COLO668 (cell line): ENCODE results near the gene TBC1D17.

Experiments
- DNase-seq: peaks from one replicate; lab custom pipeline; 2025; ENCODE audit not compliant: unreplicated experiment; lab: John Stamatoyannopoulos, UW

The TBC1D17 gene

DNA sequence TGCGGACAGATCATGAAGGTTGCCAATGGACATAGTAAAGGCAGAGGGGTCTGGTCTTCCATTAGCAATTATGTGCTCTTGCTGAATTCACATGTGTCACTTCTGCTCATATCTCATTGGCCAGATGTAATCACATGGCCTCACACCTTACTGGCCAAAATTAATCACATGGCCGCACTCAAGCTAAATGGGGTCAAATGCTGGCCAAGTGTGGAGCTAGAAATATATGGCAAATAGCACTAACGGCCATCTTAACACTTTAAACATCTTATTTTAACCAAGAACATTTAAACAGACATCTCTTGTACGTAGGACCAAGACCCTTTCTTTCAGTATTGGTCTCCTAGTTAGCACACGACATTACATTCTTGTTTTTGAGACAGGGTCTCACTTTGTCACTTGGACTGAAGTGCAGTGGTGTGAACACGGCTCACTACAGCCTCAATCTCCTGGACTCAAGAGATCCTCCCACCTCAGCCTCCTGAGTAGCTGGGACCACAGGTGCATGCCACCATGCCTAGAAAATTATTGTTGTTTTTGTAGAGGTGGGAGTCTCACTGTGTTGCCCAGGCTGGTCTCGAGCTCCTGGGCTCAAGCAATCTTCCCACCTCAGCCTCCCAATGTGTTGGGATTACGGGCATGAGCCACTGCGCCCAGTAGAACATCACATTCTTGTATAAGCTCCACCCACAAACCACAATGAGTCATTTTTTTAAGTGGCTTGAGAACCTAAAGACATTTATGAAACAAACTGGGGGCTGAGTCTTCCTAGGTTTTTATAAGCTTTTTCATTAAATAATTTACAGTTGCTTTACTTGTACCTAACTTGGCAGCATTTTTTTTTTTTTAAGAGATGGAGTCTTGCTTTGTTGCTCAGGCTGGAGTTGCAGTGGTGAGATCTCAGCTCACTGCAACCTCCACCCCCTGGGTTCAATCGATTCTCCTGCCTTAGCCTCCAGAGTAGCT lies 29.5 kb upstream of the TBC1D17 start:
- peak; percentile 20 for DNase-seq

DNA sequence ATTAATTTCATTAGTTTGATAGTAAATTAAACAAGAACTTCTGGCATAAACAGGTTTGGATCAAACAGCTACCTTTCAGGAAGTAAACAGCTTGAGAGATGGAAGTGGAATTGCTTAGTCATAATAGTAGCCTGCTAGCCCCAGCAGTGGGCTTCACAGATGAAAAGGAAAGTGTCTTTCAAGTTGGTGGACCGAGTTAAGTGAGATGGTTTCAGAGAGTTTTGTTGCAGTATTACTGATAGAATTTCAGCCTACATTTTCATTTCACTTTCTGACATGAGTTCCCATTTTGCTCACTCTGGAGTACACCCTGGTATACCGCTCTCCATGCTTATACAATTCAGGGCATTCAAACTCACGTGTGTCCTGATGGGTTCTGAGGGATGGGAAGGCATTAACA lies 28.6 kb upstream of the TBC1D17 start:
- no peak for DNase-seq

DNA sequence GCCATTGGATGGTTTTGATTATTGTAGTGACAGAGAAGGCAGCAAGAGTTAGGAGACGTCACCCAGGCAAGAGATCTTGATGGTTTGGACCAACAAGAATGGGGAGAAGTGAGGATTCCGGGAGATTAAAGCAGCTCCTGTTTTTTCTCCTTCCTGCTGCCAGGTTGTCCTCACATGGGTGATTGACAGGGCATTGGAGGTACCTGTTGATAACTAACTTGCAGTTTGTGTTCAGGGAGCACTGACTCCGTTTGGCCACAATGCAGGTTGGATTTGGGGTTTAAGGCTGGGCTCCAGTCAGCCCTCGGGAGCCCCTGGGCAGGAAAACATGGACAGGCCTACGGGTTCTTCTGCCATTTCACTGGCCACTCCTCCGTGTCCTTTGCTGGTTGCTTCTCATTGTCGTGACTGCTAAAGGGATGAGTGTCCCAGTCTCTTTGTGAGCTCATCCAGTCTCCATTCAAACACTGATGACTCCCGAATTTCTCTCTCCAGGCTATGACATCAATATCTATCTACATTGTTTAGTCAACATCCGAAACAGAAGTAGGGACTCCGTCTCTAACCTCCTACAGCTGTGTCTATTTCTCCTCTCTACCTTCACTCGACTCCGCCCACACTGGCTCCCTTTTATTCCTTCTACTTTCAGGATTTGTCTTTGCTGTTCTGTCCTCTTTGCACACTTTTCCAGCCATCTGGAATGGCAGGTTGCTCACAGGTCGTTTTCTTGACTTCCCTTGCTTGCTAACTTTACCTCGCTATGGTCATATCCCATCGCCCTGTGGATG lies 27.9 kb upstream of the TBC1D17 start:
- DNase-seq = no peak

DNA sequence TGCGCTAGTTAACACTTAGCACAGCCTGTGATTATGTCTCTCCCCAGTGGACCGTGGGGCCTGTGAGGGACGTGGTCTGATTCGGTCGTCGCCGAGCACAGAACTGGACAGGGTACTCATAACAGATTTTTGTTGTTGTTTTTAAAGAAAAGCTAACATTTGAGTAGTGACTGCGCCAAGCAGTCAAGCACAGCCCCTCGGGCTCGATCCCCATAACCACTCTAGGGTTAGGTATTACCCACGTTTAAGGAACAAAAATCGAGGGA lies 27.3 kb upstream of the TBC1D17 start:
- DNase-seq = no peak

DNA sequence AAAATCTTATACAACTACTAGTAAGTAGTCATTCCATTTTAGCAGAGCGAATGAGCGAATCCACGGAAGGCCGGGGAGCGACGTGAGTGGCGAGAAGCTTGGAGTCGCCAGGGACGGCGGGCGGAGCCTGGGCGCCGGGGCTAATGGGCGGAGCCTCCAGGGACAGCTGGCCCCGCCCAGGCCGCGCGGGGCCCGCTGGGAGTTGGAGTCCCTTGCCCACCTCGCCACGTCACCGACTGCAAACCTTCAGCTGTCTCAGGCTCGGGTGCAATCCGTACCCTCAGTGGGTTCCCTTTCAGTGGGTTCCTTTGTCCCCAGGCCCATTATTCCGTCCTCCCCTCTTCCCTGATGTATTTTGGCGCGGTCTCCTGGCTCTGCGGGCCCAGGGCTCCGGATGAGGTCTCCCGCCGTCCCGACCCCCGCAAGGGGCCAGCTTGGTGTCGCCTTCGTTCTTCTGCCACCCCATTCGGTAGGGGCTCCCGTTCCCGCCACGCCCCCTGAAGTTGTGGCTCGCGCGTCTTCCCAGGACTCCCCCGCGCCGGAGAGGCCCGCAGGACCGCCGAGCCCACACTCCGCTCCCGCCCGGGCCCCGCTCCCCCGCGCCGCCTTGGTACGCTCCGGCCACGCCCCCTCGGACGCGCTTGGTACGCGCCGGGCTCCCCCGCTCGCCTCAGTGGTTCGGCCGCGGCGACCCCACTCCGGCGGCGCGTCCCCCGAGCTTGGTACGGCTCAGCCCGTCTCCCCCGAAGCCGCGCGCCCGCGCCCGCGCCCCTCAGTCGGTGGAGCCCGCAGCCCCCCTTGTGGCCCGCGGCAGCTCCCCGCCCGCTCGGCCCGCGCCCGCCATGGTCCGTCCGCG lies 26.8 kb upstream of the TBC1D17 start, which contains the start of gene PTOV1:
Gene PTOV1, plus strand, starts transcription at position 673 of the 856 bp plus-strand sequence.
- peak; percentile 94 for DNase-seq

DNA sequence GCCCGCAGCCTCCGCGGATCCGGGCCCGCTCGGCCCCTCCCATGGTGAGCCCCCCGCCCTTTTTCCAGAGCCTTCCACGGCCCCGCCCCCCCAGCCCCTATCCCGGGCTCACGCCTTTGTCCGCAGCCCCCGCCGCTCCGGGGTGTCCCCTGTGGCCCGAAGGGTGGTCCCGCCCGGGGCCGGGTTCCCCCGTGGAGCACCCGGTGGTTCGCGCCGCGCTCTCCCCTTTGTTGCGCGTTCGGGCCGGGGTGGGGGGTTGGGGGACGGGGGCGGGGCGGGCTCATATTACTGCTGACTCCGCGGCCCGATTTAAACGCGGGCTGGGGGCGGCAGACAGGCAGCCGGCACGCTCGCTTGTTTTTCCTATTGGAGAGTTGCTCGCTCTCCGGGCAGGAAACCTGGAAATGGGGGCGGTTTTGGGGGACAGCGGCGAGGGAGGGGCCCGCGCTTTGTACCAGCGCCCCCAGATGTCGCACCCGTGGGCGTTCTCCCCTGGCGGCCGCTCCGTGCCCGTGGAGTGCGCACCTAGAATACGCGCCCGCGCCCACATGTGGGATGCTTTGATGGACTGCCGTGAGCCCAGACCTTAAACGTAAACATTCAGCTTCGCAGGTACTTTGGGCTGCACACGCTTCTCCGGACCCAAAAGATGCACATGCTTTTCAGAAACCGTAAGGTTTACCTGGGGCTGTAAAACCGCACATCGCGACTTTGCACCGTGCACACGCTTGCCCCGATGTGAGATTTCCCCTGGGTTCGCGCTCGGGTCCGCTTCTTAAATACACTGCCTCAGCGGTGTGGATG lies 25.8 kb upstream of the TBC1D17 start:
- DNase-seq = peak; percentile 62

DNA sequence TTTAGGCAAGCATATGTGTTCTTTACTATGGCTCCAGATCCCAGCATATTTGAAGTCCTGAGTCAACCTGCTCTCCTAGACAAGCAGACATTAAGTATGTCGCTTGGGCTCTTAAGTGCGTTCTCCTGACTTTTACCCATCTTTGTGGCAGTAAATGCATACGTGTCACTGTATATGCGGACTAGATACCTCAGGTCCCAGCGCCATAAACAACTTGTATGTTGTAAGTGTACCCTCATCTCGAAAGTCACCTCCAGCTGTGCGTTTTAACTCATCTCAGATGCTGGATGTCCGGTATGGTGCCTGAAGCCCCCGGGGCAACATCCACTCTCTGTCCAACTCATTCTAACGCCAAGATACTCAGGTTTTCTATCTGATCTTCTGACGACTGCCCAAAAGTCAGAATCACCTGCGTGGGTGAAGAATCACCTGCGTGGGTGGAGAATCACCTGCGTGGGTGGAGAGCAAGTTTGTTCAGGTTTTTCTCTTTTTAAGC lies 24.8 kb upstream of the TBC1D17 start:
- no peak for DNase-seq

DNA sequence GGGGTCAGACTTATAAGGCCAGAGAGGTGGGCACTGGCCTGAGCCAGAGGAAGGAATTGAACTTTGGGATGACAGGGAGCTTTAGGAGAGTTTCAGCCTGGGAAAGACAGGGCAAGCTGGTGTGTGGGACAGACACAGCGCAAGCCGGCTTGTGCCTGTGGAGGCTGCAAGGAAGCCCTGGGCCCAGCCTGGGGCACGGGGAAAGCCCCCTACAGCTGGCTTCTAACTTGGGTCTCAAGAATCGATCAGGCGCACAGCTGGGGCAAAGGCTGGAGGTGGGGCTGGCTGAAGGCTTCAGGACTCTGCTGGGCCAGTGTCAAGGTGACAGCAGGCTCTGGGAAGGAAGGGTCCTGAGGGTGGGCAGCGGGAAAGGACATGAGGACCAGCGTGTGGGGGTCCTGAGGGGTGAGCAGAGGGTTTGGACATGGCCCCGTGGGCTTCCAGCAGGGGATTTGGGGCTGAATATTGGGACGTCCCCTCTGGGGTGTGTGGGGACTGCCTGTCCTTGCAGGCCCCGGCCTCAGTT lies 23.6 kb upstream of the TBC1D17 start:
- DNase-seq = no peak

DNA sequence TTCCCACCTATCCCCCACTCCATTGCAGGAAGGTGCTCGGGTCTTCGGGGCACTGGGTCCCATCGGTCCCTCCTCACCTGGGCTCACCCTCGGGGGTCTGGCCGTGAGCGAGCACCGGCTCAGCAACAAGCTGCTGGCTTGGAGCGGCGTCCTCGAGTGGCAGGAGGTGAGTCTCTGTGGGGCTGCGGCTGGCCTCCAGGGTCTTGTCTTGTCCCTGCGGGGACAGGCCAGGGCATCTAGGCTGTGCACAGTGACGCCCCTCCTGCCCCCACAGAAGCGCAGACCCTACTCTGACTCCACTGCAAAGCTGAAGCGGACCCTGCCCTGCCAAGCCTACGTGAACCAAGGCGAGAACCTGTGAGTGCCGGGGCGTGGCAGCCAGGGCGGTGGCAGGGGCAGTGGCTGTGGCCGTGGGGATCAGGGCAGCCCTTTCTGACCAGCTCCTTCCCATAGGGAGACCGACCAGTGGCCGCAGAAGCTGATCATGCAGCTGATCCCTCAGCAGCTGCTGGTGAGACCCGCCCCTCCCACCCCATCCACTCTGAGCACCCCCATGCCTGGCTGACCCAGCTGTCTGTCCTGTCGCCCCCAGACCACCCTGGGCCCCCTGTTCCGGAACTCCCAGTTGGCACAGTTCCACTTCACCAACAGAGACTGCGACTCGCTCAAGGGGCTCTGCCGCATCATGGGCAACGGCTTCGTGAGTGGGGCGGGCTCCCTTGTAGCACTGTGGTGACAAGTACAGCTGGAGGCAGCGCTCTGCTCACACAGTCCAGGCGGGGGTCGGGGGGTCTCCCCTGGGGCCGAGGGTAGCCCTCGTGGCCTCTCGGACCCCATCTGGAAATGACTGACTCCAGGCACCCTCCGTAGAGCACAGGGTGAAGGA lies 22.9 kb upstream of the TBC1D17 start:
- DNase-seq = no peak

DNA sequence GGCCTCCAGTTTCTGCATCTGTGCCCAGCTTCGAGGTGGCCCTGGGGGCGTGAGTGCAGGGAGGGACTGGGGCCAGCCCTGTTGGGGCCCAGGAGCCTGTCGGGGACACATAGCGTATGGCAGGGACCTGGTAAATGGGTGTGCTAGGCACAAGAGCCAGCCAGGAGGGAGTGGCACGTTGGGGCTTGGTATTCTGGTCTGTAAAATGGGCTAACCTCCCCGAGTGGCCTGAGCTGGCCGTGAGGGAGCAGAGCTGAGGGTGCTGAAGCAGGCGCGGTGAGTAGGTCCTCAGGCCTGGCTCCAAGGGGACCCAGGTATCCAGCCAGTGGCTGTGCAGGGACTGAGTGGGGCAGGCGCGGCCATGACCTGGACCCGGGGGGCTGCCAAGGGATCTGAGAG lies 22.2 kb upstream of the TBC1D17 start:
- no peak for DNase-seq

DNA sequence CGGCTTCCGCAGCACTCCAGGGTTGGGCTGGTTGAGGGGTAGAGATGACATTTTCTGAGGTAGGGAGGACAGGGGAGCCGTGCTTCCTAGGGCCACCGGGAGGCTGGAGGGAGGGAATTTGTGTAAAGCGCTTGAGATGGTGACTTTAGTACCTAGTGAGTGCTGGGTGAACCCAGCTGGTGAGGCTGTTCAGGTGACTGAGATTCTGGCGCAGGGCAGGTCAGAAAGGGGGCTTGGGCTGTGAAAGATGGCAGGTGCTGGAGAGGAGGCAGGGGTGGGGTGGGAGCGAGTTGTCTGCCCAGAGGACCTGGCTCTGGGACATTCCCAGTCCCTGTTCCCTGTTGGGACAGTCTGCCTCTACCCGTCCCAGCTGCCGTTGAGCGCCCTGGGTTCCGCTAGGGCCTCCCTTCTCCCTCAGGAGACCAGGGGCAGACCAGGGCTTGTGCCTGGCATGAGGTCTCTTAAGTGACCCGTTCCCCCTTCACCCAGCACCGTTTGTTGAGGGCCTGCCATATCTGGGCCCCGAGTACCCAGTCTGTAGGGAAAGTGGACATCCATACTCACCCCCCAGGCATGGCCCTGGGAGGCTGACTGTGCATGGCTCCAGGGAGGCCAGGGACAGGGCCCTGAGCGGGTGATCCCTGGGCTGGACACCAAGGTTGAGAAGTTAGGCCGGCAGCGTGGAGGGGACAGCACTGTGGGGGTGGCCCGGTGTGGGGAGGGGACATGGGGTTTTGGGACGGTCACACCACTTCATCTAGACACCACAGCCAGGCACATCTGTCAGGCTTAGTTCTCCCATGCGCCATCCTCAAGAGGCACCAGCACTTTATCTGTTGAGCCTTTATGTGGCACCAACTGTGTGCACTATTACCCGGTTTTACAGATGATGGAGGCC lies 21.6 kb upstream of the TBC1D17 start:
- DNase-seq = no peak

DNA sequence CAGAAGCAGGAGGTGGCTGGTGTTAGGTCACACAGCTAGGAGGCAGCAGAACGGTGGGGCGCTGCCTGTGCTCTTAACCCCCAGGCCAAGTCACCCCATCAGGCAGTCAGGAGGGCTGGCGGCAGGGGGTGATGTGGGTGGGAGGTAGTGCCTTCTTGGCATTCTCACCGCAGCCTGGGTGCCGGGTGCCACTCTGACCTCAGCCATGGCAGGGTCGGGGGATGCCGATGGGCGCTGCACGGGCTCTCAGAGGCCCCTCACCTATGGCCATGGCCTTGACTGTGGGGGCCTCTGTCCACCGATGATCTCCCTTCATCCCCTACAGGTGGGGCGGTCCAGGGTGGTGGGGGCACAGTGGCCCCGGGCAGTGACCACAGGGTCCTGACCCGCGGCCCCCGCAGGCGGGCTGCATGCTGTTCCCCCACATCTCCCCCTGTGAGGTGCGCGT lies 20.9 kb upstream of the TBC1D17 start:
- DNase-seq = no peak

DNA sequence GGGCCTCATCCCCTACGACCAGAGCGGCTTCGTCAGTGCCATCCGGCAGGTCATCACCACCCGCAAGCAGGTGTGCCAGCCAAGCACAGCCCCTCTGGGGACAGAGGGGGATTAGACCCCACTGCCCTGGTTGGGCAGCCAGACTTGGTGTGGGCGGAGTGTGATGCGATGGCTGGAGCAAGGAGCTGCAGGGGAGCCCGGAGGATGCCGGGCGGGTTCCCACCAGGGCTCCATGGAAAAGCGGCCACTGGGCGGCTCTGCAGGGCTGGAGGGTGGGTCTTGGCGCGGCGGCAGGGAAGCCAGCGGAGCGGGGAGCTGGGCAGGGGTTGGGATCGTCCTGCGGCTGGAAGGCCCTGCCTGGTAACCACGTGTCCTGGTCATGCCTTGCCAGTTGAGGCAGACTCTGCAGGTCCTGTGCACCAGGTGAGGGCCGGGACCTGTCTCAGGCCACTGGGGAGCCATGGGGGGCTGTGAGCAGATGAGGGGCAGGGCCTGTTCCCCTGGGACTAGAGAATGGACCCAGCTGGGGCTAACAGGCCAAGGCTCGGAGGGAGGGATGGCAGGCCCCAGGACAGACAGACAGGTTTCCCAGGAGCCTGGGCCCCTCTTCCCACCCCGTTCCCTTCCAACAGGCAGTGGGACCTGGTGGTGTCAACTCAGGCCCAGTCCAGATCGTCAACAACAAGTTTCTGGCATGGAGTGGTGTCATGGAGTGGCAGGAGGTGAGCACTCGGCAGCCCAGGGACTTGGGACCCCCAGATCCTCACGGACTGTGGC lies 20.3 kb upstream of the TBC1D17 start:
- no peak for DNase-seq

DNA sequence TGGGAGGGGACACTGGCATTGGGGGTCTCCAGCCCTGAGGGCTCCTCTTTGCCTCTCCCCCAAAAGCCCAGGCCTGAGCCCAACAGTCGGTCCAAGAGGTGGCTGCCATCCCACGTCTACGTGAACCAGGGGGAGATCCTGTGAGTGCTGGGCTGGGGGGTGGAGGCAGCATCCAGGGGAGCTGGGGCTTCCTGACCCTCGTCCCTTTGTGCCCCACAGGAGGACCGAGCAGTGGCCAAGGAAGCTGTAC lies 19.7 kb upstream of the TBC1D17 start:
- DNase-seq = no peak

DNA sequence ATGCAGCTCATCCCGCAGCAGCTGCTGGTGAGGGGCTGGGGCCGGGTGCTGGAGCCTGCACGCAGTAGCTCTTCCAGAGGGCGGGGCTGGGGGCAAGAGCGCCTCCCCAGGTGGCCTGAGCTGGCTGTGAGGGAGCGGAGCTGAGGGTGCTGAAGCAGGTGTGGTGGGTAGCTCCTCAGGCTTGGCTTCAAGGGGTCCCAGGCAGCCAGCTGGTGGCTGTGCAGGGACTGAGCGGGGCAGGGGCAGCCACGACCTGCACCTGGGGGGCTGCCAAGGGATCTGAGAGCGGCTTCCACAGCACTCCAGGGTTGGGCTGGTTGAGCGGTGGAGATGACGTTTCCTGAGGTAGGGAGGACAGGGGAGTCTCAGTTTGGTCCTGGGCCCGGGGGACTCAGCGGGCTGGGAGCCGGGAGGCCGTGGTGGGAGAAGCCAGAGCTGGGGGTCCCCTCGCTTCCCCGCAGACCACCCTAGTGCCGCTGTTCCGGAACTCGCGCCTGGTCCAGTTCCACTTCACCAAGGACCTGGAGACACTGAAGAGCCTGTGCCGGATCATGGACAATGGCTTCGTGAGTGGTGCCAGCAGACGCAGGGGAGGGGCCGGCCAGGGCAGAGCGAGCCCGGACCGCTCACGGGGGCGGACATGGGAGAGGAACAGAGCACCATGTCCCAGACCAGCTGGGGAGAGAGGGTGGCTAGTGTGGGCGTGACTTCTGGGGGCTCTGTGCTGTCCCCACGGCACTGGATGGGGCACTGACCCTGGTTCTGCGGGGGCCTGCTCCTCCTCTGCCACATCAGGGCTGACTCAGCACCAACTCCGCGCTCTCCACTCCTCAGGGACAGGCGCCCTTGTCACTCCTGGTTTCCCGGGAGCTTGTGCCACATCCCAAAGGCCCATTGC lies 19.2 kb upstream of the TBC1D17 start:
- no peak for DNase-seq

DNA sequence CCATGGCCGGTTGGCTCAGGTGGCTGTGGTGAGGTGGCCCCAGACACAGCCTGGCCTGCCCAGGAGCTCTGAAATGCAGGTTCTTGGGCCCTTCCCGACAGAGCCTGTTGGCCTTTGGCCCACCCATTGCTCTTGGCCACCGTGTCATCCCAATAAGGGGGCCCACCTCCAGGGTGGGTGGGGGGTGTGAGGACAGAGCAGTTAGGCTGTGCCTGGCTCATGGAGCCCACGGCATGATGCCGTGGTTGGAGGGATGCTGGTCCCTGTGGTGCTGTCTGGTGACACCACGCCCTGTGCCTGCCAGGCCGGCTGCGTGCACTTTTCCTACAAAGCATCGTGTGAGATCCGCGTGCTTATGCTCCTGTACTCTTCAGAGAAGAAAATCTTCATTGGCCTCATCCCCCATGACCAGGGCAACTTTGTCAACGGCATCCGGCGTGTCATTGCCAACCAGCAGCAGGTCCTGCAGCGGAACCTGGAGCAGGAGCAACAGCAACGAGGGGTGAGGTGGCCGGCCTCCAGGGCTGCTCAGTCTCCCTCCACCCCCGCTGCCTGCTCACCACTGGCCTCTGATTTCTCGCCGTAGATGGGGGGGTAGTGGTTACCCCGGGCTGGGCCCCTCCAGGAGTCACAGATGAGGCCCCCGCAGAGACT lies 17.7 kb upstream of the TBC1D17 start:
- DNase-seq = no peak
